Measurements from ENCODE around the gene ITPKA. TPM values are rescaled to one million over a fixed set of nuclear protein-coding genes. Genes with fewer than 3 reads are reported as not detected.

ITPKA gene
- total RNA-seq, 1 donor from 2014 or later, result not detected

DNA sequence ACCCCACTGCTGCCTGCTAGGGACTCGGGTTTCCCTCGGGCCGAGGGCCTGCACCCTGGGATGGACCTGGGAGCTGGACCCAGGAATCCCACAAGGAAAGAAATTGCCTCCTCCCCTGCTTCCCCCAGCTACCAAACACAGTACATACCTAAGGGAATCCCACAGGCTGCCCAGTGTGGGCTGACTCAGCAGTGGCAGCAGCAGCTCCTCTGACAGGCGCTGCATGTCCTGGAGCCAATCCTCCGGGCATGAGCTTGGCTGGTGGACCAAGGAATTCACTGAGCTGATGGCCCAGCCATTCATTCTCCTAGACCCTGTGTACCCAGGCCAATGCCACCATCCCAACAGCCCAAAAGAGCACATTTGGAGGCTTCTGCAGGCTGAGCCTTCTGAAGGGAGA, 29.4 kb downstream of the ITPKA start:
- Histone ChIP-seq H3K4me3 (no peak overlapping the region), H3K27me3 (no peaks in the 10 kb centered on the region), H3K79me2 (ENCODE audit: low read depth) (no peaks in the 10 kb centered on the region), H4K20me1 (ENCODE audit: low read depth) (no peaks in the 10 kb centered on the region), H3K36me3 (no peaks in the 10 kb centered on the region), H2AFZ (replicated peaks) (no peak overlapping the region), H3K4me1 (no peaks in the 10 kb centered on the region), H3K4me2 (no peak overlapping the region), H3K27ac (no peak overlapping the region), H3F3A (ENCODE audit: low read depth) (no peaks in the 10 kb centered on the region), H3K9ac (no peak overlapping the region), H3K9me3 (ENCODE audit: low read depth) (no peaks in the 10 kb centered on the region)
- H3K4me3 Mint-ChIP-seq, result no peak overlapping the region
- DNase-seq (ENCODE audit: low spot score), result no peak
- no peak for TF ChIP-seq EZH2phosphoT487 (IDR thresholded peaks at IDR 0.05)
- TF ChIP-seq EZH2 (IDR thresholded peaks at IDR 0.05), result no peak
- TF ChIP-seq, protein P1, sequence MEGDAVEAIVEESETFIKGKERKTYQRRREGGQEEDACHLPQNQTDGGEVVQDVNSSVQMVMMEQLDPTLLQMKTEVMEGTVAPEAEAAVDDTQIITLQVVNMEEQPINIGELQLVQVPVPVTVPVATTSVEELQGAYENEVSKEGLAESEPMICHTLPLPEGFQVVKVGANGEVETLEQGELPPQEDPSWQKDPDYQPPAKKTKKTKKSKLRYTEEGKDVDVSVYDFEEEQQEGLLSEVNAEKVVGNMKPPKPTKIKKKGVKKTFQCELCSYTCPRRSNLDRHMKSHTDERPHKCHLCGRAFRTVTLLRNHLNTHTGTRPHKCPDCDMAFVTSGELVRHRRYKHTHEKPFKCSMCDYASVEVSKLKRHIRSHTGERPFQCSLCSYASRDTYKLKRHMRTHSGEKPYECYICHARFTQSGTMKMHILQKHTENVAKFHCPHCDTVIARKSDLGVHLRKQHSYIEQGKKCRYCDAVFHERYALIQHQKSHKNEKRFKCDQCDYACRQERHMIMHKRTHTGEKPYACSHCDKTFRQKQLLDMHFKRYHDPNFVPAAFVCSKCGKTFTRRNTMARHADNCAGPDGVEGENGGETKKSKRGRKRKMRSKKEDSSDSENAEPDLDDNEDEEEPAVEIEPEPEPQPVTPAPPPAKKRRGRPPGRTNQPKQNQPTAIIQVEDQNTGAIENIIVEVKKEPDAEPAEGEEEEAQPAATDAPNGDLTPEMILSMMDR (IDR thresholded peaks at IDR 0.05), result no peak
- no peaks in the 10 kb centered on the region for H3K9me3 Mint-ChIP-seq
- H3K27me3 Mint-ChIP-seq (ENCODE audit: insufficient read depth, low read depth), result no peaks in the 10 kb centered on the region
- peaks cover 15% of the 10 kb centered on the region for H3K36me3 Mint-ChIP-seq
- H3K4me1 Mint-ChIP-seq, result no peaks in the 10 kb centered on the region
- H3K27ac Mint-ChIP-seq, result no peak overlapping the region

DNA sequence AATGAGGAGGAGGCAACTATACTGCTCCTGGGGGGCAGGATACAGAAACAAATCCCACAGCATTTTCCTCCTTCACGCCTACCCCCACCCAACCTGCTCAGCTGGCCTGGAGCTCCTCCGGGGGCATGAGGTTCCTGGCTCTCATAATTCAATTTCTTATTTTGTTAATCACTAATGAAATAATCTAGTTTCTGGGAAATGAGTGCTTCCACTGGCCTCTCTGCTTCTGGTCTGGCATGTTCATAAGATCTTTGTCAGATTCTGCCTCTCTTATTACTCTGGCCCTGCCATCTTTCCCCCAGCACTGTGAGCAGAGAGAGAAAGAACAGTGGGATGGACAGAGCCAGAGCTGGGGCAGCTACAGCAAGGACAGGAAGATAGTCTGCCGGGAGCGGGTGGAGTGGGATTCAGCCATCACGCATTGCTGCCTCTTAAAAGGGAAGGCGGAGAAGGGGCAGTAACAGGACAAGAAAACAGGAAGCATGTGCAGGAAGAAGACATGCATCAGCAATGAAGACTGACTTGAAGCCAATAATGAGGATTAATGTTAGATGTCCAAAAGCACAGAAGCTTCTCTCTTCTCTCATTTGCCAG, 36.8 kb downstream of the ITPKA start:
- Histone ChIP-seq H3K27ac (no peak overlapping the region), H2AFZ (replicated peaks) (no peak overlapping the region), H4K20me1 (ENCODE audit: low read depth) (no peaks in the 10 kb centered on the region), H3K9ac (no peak overlapping the region), H3F3A (ENCODE audit: low read depth) (no peaks in the 10 kb centered on the region), H3K4me1 (no peaks in the 10 kb centered on the region), H3K36me3 (no peaks in the 10 kb centered on the region), H3K4me3 (no peak overlapping the region), H3K27me3 (no peaks in the 10 kb centered on the region), H3K9me3 (ENCODE audit: low read depth) (no peaks in the 10 kb centered on the region), H3K79me2 (ENCODE audit: low read depth) (no peaks in the 10 kb centered on the region), H3K4me2 (no peak overlapping the region)
- no peak overlapping the region for H3K4me3 Mint-ChIP-seq
- H3K9me3 Mint-ChIP-seq, result no peaks in the 10 kb centered on the region
- no peak for DNase-seq (ENCODE audit: low spot score)
- peaks cover 22% of the 10 kb centered on the region for H3K36me3 Mint-ChIP-seq
- no peak for TF ChIP-seq EZH2phosphoT487 (IDR thresholded peaks at IDR 0.05)
- TF ChIP-seq, protein P1 (IDR thresholded peaks at IDR 0.05), result no peak
- no peak overlapping the region for H3K27ac Mint-ChIP-seq
- no peaks in the 10 kb centered on the region for H3K4me1 Mint-ChIP-seq
- no peaks in the 10 kb centered on the region for H3K27me3 Mint-ChIP-seq (ENCODE audit: insufficient read depth, low read depth)

DNA sequence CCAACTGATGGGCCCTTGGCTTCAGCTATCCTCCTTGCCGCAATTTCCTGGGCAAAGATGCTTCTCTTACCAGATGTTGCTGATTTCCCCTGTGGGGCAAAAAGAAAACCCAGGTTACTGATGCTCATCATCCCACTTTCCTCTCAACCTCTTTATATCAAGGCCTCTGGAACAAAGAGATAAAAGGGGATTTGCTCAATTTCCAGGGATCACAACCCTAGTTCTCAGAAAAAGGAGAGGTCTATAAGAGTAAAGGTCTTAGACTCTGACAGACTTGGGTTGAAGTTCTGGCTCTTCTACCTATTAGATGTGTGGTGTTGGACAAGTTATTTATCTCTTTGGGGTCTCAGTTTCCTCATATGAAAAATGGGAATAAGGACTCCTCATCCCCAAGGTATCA, 41.9 kb downstream of the ITPKA start:
- no peak overlapping the region for H3K4me3 Mint-ChIP-seq
- Histone ChIP-seq H3K9ac (no peak overlapping the region), H3F3A (ENCODE audit: low read depth) (no peaks in the 10 kb centered on the region), H3K27me3 (no peaks in the 10 kb centered on the region), H2AFZ (replicated peaks) (no peak overlapping the region), H3K79me2 (ENCODE audit: low read depth) (no peaks in the 10 kb centered on the region), H3K9me3 (ENCODE audit: low read depth) (no peaks in the 10 kb centered on the region), H3K4me2 (no peak overlapping the region), H3K36me3 (no peaks in the 10 kb centered on the region), H3K4me1 (no peaks in the 10 kb centered on the region), H3K27ac (no peak overlapping the region), H3K4me3 (no peak overlapping the region), H4K20me1 (ENCODE audit: low read depth) (no peaks in the 10 kb centered on the region)
- TF ChIP-seq EZH2 (IDR thresholded peaks at IDR 0.05) (no peak), EZH2phosphoT487 (IDR thresholded peaks at IDR 0.05) (no peak)
- TF ChIP-seq, protein P1 (IDR thresholded peaks at IDR 0.05), result no peak
- DNase-seq (ENCODE audit: low spot score), result no peak
- H3K36me3 Mint-ChIP-seq, result peaks cover 13% of the 10 kb centered on the region
- no peak overlapping the region for H3K27ac Mint-ChIP-seq
- no peaks in the 10 kb centered on the region for H3K27me3 Mint-ChIP-seq (ENCODE audit: insufficient read depth, low read depth)
- no peaks in the 10 kb centered on the region for H3K9me3 Mint-ChIP-seq
- no peaks in the 10 kb centered on the region for H3K4me1 Mint-ChIP-seq

Measured in neural progenitor cell (in vitro differentiated cells).